Middle frontal gyrus (tissue), 1 donor: Measurements from ENCODE around the gene CALU.

Source experiments
- DNase-seq: peaks from one replicate; pipeline ENCODE4 v3.0.0-alpha.2; 2015; ENCODE audit warnings: low spot score; ENCODE audit errors: extremely low spot score

Gene CALU

DNA sequence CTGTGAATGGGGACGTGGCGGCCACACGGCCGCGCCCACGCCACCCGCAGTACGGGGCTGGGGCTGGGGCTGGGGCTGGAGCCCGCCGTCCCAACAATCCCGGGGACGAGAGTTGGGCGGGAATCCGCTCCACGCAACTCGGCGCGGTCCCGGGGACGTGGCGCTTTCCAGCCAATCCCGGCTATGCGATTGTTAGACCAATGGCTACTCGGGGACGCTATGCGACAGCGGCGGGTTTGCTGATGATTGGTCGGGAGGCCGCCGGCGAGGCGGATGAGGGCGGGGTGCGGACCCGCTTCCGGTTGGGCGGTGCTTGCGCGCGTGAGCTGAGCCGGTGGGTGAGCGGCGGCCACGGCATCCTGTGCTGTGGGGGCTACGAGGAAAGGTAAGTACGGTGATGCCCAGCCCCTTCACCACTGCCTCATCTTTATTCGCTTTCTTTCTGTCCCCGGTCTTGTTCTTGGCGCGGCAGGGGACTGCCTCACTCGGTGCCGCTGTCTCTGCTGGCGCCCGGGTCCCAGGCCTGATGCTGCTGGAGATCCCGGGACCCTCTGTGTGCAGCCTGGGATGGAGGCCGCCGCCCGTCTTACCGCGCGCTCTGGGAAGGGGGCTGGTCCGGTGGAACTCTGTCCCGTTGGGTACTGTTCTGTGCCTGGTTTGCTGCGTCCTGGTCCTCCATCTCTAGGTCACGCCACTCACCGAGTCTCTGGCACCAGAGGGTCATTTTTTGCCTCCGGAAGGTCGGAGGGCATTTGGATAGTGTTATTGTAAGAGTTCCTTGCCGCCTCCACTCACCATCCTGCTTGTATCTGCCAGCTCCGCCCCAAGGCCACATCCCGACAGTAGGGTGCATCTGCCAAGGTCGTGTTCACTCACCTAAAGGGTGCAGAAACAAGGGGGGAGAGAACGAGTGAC lies at the start of gene CALU:
TSS of gene CALU (plus strand) at position 312 of the 915 bp plus-strand sequence. CDS start 9,225 bp downstream, outside the sequence.
- peak; percentile 93 for DNase-seq

DNA sequence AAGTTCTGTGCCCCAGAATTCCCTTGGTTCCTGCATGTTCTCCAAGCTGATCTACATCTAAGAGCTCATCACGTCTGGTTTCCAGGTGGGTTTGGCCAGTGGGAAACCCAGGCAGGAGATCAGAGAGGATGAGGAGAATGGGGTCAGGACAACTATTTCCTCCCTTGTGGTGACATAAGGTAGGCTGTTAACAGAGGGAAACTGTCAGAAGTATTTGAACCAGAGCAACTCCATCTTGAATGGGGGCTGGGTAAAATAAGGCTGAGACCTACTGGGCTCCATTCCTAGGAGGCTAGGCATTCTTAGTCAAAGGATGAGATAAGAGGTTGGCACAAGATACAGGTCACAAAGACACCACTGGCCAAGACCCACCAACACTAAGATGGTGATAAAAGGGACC lies 47.9 kb upstream of the CALU start:
- no peak for DNase-seq

DNA sequence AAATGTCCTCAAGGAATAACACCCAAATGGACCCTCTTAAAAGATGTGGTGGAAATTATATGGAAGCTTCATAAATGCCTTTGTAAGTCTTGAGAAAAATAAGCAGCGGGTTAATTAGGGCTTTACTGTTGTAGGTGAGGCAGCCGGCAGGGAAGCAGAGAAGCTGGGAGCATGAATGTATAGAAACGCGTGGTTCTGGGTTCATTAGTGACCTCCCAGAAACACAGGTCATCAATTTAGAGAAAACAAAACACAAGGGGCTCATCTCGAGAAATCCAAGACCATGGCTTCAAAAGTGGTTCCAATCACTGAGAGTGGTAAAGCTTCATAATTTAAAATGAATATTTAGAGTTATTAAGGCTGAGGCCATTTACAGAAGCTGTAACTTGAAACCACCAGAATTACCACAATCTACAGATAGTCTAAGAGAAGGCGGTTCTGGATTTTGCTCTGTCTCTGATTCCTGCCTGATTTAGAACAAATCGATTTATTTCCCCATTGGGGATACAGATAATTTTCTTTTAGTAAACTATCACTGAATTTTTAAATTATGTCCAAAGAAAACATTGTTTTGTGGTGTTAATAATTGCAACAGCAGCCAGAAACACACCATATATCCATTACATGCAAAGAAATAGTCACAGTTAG lies 46.4 kb upstream of the CALU start:
- no peak for DNase-seq

DNA sequence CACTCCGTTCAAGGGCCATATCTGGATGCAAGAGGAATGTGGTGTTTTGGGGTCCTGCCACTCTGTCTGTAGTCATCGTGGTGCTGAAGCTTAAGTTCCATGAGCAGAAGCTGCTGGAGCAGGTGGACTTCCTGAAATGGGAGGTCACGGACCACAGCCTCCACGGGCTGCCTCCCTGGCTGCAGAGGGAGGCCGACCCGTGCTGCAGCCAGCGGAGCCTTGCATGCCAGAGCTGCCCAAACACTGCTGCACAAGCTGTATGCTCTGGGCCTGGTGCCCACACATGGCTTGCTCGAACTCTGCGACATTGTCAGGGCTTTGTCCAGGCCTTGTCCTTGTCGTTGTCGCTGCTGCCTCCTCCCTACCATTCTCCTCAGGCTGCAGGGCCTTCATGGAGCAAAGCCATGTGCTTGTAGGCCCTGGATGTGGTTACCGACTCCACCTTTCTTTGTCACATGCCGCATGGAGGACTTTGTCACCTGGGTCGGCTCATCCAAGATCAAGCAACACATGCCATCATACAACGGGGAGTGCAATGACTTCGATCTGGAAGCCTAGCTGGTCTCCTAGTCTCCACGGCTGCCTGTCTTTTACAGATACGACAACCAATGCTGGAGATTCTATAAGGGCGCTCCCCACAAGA lies 45.7 kb upstream of the CALU start:
- no peak for DNase-seq

DNA sequence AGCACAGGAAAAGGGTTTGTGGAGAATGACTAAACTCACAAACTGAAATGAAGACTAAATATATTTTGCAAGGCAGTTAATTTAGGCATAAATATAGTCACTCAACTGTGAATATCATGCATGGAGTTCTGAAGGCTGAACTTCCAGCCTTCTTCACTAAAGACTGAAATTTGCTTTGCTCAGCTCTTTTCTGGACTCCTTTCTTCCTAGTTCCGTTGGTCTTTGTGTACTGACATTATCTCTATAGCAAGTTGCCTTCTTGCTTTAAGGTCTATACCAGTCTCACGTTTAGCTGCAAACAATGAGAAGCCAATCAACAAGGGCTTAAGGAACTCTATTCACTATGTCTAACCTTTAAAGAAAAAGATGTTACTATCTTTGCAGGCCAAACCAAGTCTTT lies 44.4 kb upstream of the CALU start:
- no peak for DNase-seq

DNA sequence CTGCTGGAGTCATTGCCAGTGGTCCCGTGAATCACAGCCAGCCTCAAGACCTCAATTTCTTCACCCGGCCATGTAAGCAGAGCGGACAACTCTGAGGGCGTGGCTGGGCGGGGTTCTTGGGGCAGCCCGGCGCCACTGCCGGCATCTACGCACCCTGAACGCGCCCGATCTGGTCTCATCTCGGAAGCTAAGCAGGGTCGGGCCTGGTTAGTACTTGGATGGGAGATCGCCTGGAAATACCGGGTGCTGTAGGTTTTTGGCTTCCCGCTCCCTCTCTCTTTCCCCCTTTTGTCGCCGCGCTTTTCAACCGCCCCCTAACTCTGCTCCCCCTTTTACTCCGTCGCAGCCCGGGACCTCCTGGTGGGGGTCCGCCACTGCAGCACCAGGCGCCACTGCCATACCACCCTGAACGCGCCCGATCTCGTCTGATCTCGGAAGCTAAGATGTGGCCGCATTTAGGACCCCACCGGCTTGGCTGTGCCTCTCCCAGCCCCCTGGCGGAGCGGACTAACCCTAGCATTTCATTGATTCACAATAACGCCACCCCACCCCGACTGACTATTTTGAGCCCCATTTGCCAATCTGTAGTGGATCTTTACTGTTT lies 41.8 kb upstream of the CALU start:
- DNase-seq = no peak

DNA sequence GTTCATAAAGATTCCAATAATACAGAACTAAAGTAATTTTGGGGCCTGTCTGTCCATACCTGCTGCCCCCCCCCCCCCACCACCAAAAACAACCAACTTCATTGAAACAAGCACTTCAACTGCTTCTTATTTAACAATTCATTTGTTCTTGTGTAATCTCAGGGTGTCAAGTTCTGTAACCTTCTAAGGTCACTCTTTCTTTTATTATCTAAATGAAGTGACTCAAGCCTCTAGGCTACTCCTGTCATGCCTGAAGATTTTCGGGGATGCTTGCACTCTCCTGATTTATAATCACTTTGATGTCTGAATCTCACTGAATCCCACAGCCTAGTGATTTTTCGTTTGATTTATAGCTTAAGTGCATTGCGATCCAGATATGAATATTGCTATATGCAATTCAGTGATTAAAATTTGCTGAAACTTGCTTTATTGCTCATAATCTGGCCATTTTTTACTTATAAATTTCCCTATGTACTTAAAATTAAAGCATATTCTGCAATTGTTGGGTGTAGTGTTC lies 39.9 kb upstream of the CALU start:
- DNase-seq = no peak

DNA sequence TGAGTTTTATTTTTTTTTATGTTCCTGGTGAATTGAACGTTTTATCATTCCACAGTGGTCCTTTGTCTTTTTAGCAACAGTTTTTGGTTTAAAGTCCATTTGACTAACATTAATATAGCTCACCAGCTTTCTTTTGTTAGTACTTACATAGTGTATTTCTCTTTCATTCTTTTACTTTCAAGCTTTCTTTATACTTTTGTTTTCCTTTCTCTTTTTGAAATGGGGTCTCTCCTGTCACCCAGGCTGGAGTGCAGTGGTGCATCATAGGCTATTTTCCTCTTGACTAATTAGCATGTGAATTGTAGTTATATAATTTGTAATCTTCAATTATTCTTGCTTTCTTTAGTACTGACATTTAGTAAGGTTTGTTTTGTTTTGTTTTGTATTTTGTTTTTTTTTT lies 39.3 kb upstream of the CALU start:
- no peak for DNase-seq

DNA sequence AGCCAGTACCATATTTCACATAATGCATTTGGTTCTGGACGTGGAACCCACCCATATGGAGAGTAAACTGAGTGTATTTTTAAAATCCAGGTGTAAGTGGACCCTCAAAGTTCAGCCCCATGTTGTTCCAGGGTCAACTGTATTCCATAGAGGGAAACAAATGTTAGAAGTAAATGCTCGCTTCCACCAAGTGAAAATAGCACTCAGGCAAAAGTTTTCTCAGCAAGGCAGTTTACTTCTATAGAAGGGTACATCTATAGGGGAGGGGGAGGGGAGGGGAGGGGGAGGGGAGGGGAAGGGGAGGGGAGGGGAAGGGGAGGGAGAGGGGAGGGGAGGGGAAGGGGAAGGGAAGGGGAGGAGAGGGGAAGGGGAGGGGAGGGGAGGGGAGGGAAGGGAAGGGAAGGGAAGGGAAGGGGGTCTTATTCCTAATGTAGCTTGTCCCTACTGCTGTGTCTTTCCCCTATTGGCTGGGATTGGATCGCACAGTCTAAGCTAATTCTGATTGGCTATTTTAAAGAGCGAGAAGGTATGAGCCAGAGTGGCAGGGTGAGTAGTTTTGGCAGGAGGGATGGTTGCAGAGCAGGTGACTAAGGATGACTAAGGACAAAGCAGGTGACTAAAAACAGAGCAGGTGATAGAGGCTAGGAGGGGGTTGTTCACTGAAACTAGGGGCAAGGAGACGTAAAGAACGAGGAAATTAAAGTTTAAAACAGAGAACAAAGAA lies 37.9 kb upstream of the CALU start:
- DNase-seq = no peak

DNA sequence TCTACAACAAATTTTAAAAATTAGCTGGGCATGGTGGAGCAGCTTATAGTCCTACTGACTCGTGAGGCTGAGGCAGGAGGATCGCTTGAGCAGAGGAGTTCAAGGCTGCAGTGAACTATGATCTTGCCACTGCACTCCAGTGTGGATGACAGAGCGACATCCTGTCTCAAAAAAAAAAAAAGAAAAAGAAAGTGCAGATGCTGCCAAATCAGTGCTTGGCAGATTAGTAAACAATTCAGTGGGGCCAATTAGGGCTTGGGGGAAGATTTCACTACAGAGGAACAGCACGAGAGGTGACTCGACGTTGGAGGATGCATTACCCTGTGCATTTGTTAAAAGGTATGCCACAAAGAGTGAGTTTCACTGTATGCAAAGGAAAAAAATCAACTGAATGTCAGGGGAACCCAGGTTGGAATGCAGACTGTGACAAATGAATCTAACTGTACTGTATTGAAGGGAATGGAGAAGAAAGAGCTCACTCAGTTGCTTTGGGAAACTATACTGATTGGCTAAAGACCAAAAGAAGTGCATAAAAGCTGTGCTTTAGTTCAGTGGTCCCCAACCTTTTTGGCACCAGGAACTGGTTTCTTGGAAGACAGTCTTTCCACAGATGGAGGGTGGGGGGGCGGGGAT lies 35.4 kb upstream of the CALU start:
- DNase-seq = no peak

DNA sequence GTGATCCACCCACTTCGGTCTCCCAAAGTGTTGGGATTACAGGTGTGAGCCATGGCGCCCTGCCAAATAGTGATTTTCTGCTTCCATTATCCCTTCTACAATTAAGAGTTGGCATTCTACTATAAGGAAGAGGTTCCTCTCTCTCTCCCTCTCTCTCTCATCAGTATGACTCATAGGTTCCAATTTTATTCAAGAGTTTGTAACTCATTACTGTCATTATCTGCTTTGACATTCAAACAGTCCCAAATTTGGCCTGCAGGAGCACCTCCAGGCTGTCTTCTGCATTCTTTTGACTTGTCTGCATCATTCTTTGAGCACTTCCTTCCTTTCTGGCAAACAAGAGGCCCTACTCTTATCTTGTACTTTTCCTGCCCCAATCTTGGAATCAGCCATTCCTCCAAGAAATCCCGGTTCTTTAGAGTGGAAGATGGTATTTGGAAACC lies 33.2 kb upstream of the CALU start:
- no peak for DNase-seq

DNA sequence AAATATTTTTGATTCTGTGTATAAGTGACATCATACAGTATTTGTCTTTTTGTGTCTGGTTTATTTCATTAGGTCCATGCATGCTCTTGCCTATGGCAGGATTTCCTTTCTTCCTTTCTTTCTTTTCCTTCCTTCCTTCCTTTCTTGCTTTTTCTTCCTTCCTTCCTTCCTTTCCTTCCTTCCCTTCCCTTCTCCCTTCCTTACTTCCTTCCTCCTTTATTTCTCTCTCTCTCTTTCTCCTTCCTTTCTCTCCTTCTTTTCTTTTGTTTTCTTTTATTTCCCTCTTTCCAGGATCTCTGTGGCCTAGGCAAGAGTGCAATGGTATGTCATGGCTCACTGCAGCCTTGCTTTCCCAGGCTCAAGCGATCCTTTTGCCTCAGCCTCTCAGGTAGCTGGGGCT lies 31.4 kb upstream of the CALU start:
- no peak for DNase-seq

DNA sequence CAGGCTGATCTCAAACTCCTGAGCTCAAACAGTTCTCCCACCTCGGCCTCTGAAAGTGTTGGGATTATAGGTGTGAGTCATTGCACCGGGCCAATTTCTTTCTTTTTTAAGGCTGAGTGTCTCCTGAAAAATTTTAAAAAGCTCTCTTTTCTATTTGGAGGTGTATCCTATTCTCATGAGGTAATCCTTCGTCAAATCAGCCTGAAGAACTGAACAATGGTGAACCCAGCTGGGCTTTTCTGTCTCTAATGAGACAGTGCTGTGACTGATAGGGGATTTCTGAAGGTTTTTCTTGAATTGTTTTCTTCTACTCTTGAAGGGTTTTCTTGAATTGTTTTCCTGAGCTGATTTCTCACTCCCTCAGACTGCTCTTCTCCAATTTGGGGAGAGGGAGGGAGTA lies 30.9 kb upstream of the CALU start:
- no peak for DNase-seq

DNA sequence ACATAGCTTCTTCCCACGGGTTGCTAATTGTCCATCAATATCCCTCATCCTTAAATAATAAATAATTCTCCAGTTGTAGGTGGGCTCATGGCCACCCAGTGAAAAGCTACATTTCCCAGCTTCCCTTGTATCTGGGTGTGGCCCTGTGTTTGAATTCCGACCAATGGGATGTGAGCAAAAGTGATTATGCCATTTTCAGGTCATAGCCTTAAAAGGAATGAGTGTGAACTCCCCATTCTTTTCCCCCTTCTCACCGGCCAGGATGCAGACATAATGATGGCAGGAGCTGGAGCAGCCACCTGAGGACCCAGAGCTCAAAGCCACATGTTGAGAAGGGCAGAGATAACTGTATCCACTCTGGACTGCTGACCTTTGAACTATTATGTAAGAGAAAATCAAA lies 30.3 kb upstream of the CALU start:
- DNase-seq = no peak

DNA sequence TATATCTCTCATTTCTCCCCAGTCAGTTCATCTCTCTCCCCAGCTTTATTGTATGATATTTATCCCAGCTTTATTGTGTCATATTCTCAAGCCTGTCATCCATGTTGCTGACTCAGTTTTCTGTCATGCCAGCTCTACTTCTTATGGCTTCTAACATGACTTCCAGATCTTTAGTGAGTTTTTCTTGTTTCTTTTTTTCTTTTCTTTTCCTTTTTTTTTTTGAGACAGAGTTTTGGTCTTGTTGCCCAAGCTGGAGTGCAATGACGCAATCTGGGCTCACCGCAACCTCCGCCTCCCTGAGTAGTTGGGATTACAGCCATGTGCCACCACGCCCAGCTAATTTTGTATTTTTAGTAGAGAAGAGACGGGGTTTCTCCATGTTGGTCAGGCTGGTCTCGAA lies 28.7 kb upstream of the CALU start:
- no peak for DNase-seq

DNA sequence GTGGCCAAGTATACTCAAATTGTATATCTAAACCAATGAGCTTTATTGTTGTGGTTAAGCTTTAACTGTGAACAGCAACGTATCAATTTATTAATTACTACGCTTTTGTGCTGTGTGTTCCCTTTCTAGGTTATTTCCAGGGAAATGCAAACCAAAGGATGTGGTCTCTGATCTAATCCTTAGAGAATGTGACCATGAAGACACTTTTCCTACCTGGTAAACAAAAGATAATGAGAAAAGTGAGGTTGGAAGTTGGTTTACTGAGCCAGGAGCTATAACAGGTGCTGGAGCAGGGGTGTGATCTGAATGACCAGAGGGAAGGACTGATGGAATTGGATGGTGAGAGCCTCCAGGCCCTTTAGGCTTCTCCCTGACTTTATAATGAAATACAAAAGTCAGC lies 25.4 kb upstream of the CALU start:
- DNase-seq = no peak

DNA sequence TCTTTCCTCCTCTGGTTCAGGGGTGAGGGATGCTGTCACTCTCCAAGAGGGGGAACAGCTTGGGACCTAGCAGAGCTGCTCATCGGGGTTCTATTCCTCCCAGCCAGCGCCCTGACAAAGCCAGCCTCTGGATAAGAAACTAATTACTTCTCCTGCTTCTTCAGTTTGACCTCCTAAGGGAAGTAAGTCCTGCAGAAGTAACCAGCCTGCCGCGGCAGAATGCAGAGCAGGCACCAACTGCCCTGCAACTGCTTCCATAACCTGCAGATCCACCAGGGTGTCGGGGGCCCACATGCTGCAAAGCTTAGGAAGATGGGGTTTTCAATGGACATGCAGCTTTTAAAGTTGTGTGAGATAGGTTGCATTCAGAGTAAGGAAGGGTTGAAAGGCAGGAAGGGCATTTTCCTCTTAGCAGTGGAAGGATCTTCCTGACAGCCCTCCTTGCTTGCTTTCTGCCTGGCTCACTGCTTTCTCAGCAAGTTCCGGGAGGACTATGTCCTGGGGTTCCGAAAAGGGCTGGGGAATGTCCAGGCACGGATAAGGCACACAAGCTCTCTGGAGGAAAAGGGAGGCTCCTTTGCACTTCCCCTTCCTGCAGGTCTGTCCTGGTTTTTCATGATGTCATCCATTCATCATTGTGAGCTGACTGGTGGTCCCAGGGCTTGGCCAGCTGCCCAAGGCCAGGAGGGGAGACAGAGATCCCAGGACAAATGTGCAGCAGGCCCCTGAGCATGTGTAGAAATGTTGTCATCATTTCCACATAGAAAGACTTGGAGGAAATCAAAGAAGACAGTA lies 24.3 kb upstream of the CALU start:
- DNase-seq = no peak

DNA sequence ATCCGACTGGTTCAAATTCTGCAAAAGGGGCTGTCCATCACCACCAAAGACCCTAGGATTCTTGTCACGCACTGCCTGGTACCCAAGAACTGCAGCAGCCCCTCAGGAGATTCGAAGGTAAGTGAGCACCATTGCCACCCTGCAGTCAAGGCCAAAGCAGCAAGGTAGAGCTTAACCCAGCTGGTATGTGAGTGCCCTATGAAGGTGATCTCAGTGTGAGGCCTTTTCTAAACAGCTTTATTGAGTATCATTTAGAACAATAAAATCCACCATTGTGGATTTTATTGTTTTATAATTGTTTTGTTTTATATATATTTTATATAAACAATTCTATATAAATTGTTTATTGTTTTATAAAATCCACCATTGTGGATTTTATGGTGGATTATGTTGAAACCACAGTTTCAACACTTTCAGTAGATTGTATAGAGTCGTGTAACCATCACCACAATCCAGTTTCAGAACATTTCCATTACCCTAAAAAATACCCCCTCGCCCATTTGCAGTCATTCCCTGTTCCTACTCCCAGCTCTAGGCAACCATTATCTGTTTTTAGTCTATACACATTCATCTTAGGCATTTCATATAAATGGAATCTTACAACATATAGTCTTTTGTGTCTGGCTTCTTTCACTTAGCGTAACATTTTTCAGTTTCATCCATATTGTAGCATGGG lies 20.1 kb upstream of the CALU start:
- DNase-seq = no peak

DNA sequence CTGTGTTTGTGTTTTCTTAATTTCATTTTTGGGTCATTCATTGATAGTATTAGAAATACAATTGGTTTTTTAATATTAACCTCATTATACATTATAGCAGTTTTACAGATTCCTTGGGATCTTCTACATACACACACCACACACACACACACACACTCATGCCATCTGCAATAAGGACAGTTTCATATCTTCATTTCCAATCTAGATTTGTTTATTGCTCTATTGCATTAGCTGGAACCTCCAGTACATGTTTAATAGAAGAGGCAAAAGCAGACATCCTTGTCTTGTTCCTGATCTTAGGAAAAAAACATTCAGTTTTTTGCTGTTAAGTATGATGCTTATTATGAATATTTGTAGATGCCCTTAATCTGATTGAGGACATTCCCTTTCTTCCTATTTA lies 17.8 kb upstream of the CALU start:
- no peak for DNase-seq
